Measurements from ENCODE around the gene NISCH.

The NISCH gene

DNA sequence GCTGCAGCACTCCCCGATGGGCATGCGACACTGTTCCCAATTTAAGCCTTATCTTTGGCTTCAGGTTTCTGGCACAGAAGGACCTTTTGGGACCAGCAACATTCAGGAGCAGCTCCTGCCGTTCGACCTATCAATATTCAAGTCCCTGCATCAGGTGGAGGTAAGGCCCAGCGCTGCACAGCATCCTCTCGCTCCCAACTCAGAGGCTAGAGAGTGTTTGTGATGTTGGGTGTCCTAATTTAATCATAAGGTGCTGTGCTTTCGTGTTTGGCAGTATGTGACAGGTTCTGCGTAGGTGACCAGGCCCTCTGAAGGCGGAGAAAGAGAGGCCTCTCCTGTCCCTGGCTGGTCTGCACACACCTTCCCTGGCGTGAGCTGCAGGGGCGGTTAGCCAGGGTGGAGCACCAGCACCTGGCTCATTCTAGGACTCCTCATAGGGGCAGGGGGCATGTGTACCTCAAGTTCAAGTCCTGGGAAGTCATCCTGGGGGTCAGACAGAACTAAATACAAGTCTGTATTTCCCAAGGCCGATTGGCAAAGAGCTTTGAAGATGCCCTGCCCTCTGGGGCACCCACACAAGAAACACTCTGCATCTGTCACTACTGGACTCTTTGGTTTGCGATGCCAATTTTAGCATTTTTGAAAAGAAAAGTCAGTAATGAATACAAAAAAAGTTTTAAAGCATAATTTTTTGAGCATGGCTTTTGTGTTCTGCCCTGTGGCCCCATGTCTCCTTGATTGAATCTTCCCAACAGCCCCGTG lies 17.0 kb downstream of the NISCH start:
- peak in 1 of 6 experiments; percentile 4 for DNase-seq

DNA sequence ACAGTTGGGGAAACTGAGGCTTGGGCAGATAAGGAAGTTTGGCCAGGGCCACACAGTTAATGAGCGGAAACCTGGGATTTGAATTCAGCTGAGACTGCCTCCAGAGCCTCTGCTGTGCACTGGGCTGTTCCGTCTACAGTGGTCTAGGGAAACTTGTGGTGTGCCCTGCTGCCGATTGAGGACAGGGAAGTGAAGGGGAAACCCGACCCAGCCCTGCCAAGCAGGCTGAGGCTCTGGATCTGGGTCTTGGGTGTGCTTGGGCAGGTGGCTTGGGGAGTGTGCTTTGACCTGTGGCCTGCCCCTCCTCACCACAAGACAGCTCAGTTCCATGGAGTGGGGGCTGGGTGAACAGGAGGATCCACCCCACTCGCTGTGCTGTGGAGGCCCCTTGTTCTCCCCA lies 17.6 kb downstream of the NISCH start:
- DNase-seq: no peak

DNA sequence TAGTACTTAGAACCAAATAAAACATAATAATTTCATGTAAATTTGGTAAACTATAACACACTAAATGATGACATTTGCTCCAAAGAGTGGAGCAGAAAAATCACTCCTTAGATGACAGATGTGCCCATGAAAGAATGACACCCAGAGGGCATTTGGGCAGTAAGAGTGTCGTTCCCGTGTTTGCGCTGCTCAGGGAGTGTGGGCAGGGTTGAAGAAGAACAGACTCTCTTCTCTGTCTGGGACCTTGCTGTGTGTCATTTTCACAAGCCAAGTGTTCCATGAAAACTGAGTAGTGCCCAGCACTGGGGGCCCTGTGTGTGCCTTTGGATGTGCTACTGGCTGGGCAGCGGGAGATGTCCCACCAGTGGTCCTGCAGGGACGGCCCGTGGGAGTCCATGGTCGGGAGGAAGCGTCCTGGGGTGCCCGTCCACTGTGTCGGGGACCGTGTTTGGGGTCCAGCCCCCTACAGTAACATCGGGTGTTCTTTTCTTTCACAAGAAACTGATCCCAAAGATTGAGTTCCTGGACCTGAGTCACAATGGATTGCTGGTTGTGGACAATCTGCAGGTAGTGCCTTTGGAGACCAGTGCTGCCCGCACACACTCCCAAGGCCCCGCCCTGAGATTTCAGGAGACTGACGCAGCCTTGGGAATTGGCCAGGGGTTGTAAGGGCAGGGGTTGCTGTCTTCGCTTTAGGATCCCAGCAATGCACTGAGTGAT lies 21.8 kb downstream of the NISCH start:
- DNase-seq: no peak

DNA sequence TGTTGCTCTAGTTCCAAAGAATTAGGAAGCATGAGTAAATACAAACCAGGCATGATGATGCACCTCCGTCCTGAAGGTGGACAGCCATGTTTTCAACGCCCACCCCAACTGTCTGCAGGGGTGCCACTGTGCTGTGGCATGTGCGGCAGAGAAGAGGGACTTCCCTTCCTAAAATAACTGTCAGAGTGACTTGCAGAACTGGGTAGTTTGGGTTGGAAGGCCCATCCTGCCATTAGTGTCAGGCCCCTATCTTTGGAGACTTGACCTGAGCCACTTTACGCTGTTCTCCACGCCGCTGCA lies 22.3 kb downstream of the NISCH start:
- DNase-seq: no peak

DNA sequence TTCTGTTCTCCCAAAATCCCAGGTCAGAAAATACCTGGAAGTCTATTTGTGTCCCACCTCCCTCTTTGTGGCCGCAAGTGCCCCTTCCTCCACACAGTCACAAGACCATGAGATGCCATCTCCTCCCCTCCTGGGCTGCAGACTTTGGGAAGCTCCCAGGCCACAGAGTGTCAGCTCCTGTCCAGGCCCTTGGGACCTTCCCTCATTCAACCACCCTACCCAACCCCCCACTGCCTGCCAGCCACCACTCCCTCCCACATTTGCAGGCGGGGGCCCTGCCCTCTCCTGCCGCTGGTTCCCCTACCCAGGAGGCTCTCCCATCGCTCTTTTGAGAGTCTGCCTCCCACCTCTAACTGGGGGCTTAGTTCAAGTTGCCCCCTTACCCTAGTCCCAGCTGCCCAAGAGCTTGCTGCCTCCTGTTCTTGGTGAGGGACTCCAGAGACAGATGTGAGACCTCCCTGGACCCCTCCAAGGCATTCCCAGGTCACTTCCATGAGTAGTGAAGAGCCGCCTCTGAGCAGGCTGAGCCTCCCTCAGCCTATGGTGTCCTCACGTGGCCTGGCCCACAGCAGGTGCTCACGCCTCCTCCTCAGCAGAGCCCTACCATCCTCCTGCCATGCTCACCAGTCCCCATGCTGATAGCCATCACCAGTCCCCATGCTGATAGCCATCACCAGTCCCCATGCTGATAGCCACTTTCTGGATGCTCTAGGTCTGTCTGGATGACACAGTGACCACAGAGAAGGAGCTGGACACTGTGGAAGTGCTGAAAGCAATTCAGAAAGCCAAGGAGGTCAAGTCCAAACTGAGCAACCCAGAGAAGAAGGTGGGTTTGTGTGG lies 23.9 kb downstream of the NISCH start:
- DNase-seq: no peak

DNA sequence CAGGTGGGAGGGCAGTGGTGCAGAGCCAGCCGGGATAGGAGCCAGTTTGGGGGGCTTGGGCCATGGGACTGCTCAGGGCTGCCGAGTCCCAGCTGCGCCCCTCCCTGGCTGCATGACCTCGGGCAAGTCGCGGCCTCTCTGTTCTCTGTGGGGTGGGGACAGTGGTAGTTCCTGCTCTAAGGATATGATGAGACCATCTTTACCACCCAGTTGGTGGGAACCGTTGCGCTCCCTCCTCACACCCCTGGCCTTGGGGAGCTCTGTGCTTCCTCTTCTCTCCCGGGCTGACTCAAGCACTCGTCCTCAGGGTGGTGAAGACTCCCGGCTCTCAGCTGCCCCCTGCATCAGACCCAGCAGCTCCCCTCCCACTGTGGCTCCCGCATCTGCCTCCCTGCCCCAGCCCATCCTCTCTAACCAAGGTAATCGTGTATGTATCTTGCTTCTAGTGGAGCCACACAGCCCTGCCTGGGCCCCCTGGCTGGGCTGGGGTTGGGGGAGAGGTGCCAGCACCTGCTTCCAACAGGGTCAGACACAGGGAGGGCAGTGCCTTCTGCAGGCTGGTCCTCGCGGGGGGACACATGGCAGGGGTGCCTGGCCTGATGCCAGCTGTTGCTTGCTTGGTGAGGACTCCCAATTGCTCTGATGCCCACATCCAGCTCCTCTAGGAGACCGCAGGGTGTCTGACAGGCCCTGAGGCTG lies 24.6 kb downstream of the NISCH start:
- DNase-seq: no peak

DNA sequence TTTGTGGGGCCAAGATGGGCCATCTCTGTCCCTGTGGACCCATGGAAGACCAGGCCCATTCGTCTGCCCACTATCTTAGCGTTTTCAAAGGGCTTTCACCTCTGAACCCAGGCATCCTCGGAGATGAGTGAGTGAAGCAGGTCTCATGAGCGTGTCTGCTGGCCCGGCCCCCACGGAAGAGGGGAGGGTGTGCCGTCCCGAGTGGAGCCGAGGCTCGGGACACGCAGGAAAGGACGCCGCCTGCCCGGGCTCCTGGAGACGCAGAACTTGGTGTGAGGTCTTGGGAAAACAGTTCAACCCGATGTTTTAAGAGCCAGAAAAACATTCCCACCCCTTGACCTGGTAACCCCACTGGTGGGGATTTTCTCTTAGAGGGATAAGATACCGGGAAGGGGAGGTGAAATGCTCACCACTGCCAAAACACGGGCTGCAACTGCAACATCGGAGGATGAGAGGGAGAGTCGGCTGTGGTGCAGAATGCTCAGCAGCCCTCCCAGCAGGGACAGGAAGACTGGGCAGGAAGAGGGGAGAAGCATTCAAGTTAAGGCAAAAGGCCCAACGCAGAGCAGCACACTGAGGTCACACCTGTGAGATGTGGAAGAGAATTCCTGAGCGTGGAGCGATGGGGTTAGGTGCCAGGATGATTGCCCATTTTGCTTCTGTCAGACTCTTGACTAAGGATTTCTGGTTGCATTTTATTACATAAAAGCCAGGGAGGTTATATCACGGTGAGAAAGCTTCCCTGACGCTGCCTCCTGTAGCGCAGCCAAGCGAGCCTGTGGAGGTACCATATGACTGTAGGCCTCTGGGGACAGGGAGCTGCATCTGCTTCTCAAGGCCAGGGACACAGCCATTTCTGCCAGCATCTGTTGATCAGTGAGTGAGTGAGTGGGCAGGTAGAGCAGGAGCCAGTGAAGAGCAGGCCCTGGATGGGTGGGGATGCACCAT lies 25.6 kb downstream of the NISCH start:
- no peak for DNase-seq

DNA sequence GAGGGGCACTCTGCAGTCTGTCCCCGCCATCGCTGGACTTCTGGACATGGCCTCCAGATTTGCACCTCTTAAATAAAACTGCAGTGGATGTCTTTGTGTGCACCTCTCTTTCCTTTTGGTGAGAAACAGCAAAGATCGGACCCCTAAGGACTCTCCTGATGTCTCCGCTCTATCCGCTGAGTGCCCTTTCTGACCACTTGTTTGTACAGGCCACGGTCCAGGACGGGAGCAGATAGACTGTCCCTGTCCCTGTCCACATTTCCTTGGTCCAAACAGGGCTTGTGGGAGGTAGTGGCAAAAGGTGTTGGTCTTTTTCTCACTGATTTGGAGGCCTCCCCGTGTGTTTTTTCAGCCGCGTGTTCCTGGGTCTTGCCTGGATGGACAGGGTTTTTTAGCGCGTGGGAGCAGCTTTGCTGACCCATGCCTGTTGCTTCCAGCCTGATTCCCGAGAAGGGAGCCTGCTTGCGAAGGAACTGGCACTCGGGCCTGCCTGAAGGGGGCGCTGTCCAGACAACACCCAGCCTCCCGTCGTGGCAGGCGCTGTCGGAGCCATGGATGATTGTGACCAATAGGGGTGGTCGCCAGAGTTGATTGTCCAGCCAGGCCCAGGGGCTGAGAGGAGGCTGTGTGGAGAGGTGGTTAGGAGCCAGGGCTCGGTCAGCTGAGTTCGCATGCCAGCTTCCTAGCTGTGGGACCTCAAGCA lies 26.6 kb downstream of the NISCH start:
- DNase-seq: peak in 1 of 6 experiments; percentile 7

DNA sequence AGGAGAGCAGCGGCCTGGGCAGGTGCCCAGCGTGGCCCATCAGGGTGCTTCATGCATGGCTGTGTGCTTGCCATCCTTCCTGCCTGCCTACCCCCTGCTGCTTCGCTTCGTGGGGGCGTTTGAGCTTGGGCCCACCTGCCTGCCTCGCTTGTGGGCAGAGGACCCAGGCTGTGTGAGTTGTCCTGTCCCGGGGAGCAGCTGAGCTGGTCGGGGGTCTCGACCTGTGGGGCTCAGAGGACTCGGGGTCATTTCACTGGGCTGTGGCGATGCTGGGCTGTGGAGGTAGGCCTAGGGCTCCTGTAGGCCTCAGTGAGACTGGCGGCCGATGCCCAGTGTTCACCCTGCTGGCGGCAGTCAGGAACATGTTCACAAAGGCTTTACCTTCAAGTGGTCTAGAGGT lies 27.7 kb downstream of the NISCH start:
- no peak for DNase-seq

DNA sequence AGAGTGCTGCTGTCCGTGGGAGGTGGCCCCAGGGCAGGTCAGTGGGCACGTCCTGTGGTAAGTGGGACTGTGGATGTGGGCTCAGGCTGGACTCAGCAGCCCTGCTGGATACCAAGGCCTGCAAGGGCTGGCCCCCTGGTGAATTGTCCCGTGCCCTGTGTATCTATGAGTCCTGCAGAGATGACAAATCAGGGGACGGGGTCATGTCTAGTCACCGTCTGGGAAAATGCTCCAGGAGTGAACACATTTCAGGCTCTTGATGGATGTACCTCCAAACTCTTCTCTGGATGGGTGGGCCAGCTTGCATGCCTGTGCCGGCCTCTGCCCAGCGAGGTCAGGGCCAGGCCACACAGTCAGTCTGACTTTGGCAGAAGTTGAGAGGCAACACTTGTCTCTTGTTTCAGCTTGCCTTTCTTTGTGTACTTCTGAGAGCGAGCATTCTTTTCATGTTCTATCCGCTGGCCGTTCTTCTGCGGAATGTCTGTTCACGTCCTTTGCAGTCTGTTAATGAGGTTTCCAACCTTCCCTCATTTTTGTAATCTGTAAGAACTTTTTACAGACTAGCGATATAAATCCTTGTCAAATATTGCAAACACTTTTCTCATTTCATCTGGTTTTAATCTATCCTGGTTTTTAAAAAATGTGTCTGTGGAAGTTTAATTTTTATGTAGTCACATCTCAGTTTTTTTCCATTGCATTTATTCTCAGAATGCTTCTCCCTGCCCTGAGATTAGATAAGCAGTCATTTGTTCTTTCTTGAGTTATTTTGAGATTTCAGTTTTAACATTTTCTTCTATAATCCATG lies 28.4 kb downstream of the NISCH start:
- DNase-seq: no peak

DNA sequence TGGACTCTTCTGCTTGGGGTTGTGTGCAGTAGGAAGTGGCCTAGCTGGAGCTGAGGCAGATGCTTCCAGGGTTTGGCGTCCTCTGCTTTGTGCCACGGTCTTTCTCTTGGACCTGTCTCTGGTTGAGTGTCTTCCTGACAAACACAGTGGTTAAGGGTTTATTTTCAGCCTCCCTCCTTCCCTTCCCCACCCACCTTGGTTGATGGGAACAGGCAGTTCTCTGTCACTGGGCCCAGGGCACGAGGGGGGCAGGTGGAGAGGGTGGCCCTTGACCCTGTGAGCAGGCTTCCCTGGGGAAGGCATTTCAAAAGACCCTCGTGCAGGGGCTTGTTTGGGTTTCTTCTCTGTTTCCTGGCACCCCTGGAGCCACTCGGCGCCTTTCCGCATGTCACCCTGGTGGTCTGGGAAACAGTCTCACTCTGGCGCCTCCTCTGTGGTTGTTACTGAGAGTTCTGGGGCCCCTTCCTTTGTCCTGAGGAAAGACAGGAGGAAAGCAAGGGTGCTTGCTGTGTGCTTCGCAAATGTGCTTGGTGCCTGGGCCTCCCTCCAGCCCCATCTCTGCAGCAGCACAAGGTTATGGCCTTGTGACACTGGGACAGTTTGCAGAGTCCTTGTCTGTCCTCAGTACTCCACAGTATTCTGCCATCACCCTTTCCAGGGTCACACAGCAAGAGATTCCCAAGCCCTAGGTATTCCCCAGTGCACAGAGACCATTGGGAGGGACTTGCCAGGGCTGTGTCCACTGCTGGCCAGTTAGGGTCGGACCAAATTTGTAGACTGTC lies 29.5 kb downstream of the NISCH start:
- no peak for DNase-seq

DNA sequence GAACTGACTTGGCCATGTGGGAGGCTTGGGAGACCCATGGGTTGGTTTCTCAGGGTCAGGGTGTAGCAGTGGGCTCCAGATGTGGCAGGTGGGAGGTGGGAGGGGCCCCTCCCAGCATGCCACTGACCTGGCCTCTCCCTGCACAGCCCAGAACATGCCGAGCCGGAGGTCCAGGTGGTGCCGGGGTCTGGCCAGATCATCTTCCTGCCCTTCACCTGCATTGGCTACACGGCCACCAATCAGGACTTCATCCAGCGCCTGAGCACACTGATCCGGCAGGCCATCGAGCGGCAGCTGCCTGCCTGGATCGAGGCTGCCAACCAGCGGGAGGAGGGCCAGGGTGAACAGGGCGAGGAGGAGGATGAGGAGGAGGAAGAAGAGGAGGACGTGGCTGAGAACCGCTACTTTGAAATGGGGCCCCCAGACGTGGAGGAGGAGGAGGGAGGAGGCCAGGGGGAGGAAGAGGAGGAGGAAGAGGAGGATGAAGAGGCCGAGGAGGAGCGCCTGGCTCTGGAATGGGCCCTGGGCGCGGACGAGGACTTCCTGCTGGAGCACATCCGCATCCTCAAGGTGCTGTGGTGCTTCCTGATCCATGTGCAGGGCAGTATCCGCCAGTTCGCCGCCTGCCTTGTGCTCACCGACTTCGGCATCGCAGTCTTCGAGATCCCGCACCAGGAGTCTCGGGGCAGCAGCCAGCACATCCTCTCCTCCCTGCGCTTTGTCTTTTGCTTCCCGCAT lies 31.8 kb downstream of the NISCH start:
- no peak for DNase-seq

DNA sequence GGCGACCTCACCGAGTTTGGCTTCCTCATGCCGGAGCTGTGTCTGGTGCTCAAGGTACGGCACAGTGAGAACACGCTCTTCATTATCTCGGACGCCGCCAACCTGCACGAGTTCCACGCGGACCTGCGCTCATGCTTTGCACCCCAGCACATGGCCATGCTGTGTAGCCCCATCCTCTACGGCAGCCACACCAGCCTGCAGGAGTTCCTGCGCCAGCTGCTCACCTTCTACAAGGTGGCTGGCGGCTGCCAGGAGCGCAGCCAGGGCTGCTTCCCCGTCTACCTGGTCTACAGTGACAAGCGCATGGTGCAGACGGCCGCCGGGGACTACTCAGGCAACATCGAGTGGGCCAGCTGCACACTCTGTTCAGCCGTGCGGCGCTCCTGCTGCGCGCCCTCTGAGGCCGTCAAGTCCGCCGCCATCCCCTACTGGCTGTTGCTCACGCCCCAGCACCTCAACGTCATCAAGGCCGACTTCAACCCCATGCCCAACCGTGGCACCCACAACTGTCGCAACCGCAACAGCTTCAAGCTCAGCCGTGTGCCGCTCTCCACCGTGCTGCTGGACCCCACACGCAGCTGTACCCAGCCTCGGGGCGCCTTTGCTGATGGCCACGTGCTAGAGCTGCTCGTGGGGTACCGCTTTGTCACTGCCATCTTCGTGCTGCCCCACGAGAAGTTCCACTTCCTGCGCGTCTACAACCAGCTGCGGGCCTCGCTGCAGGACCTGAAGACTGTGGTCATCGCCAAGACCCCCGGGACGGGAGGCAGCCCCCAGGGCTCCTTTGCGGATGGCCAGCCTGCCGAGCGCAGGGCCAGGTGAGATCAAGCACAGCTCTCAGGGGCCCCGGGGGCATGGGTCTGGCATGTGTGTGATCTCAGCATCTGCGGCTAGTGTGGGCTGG lies 32.6 kb downstream of the NISCH start:
- DNase-seq: no peak

DNA sequence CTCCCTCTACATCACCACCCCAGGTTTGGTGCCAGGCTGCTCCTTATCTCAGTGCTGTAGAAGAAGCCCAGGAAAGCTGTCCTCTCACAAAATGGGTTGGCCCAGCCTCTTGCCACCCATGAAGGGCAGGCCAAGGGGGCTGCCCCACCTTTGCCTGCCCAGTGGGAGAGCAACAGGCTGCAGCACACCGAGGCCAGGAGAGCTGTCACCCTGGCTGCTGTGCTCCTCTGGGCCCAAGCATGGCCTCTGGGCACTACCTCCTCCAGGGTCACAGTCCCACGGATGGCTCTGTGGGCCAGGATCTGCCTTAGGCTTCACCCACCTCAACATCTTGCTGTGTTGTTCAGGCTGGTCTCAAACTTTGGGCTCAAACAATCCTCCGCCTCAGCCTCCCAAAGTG lies 33.3 kb downstream of the NISCH start:
- DNase-seq: no peak

DNA sequence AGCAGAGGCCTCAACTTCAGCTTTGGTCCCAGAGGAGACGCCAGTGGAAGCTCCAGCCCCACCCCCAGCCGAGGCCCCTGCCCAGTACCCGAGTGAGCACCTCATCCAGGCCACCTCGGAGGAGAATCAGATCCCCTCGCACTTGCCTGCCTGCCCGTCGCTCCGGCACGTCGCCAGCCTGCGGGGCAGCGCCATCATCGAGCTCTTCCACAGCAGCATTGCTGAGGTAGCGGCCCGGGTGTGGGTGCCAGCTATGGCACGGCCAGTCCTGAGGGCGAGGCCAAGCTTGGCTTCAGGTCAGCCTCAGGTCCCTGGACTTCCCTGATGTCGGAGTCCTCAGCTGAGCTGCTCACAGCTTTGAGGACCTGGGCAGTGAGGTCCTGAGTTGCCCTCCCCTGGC lies 34.0 kb downstream of the NISCH start:
- no peak for DNase-seq

DNA sequence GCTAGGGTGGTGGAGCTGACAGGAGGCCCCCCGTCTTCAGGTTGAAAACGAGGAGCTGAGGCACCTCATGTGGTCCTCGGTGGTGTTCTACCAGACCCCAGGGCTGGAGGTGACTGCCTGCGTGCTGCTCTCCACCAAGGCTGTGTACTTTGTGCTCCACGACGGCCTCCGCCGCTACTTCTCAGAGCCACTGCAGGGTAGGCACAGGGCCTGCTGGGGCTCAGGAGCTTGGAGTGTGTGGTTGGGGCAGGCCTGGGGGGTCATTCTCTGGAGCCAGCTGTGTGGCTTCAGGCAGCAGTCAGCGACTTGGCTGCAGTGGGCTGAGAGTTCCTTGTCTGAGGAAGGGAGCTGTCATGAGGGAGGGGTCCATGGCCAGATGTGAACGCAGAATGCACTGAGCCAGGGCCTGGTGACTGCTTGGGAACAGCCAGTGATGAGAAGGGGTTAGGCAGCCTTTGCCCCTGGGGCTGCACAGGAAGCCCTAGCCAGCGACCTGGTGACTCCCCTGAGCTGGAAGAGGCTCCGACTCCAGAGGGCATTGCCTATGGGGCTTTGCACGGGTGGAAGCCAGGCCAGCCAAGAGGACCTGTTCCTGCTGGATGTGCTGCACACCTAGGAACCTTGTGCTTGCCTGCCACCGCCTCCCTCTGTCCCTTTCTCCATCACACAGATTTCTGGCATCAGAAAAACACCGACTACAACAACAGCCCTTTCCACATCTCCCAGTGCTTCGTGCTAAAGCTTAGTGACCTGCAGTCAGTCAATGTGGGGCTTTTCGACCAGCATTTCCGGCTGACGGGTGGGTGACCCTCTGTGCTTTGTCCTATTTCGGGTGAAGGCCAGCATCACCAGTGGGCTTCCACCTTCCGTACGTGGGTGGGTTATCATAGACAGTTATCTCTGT lies 34.9 kb downstream of the NISCH start:
- DNase-seq: no peak
